HG03460 (cell line): ENCODE measurements around the gene SEH1L.
"Not testable (repeated sequence)": the region's sequence is repeated elsewhere in the genome, so short reads cannot be mapped to it uniquely, and the experiment has no call there.

Source experiments
- ATAC-seq: cut with Tn5 transposase; IDR thresholded peaks from one replicate; pipeline ENCODE4 v1.9.1; 2021; ENCODE audit not compliant: unreplicated experiment

SEH1L gene

DNA sequence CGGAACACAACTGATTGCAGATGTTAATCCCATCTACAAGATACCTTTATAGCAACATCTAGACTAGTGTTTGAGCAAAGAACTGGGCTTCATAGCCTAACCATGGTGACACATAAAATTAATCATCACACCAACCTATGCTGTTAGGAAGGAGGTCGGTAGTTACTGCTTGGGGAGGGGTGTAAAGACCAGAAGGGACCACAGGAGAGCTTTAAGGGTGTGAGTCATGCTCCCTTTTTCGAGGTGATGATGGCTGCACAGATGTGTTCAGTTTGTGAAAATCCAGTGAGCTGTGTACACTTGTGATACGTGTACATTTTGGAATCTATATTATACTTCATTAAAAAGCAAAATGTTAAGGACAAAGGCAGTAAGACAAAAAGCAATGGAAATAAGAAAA lies 4.6 kb upstream of the SEH1L start:
- no peak for ATAC-seq

GRCh38 chr18:12944709-12945108 lies 3.1 kb upstream of the SEH1L start:
- ATAC-seq: no peak

- no peak for ATAC-seq
These were observed 1.1 kb upstream of the SEH1L start for GRCh38 chr18:12946549-12947284.

DNA sequence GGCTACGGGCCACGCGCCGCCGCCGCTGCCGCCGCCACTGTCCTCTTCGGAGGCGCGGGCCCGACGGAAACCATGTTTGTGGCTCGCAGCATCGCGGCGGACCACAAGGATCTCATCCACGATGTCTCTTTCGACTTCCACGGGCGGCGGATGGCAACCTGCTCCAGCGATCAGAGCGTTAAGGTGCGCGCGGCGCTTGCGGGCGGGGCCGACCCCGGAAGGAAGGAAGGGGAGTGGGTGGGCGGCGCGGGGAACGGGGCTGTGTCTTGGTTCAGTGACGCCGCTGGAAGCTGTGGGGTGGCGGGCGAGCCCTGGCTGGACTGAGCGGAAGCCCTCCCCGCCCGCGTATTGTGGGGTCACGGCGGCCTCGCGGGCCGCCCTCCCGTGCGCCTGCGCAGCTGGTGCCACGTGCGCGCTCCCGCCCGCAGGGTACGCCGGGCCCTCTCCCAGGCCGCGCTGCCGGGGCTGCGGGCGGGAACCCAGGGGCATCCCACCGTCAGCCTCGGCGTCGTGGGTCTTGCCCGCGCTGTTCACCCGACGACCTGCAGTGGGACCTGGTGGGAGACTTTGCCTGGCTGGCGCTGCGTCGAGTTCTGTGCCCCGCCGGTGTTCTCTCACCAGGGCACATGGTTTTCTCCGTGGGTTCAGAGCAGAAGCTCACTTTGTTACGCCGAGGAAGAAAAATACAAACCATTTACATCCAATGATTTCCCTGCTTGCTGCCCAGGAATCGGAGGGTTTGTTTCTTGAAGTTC lies 416 bp downstream of the SEH1L start:
- peak; percentile 73 for ATAC-seq

DNA sequence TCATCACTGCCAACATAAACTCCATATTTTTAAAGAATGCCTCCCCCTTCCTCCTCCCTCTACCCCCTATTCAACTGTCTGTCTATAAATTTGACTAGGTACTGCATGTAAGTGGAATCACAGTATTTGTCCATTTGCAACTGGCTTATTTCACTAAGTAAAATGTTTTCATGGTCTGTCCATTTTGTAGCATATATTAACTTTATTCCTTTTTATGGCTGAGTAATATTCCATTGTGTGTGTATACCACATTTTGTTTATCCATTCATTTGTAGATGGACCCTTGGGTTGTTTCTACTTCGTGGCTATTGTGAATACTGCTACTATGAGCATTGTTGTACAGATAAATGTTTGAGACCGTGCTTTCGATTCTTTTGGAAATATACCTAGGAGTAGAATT lies 10.7 kb downstream of the SEH1L start:
- no peak for ATAC-seq

- ATAC-seq: no peak
These were observed 12.6 kb downstream of the SEH1L start for GRCh38 chr18:12960395-12960794.

GRCh38 chr18:12960853-12961397 lies 13.1 kb downstream of the SEH1L start:
- ATAC-seq: no peak

GRCh38 chr18:12963069-12963468 lies 15.3 kb downstream of the SEH1L start:
- ATAC-seq: no peak

GRCh38 chr18:12968115-12968514 lies 20.3 kb downstream of the SEH1L start:
- ATAC-seq: no peak

DNA sequence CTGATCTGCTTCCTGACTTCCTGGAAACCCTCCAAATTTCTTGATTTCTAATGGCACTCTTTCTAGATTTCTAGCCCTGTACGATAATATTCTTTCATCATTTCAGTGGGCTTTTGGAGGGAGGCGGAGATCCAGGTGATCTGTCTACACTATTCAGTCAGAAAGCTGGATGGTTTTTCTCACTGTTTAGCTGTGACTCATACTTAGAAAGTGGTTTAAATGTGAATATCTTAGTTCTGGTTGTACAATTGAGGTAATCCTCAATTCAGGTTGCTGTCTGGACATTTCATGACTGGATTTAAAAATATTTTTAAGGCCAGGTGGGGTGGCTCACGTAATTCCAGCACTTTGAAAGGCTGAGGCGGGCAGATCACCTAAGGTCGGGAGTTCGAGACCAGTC lies 20.8 kb downstream of the SEH1L start:
- ATAC-seq: no peak

DNA sequence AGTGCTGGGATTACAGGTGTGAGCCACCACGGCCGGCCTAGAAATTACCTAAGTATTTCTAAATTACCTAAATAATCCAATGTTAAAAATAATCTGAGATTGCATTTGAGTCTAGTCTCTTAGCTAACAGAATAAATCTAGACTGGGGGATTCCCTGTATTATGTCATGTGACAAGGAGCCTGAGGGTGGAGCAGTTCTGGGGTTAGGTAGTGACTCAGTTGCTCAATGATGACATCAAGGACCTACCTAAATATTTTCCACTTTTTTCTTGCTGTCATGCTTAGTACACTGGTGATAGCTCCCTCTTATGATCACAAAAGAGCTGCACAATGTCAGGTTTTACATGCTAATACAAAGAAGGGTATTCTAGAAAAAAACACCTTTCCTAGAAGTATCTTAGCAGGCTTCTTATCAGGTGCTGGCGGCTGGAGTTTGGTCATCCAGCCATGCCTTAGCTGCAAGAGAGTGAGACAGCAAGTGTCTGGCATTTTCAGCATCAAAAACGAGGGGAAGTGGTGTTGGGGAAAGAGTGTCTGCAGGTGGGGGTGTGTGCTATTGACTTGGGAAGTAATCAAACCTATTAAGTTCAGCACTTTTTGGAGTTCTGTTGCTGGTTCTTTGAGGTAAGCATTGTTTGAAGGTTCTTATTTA lies 25.9 kb downstream of the SEH1L start:
- ATAC-seq: no peak

GRCh38 chr18:12975488-12975887 lies 27.7 kb downstream of the SEH1L start:
- ATAC-seq: no peak

- ATAC-seq: no peak
These were observed 28.5 kb downstream of the SEH1L start for GRCh38 chr18:12976305-12976704.

DNA sequence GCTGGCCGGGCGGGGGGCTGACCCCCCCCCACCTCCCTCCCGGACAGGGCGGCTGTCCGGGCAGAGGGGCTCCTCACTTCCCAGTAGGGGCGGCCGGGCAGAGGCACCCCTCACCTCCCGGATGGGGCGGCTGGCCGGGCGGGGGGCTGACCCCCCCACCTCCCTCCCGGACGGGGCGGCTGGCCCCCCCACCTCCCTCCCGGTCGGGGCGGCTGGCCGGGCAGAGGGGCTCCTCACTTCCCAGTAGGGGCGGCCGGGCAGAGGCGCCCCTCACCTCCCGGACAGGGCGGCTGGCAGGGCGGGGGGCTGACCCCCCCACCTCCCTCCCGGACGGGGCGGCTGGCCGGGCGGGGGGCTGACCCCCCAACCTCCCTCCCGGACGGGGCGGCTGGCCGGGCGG lies 32.3 kb downstream of the SEH1L start:
- not testable (repeated sequence) for ATAC-seq

- ATAC-seq: no peak
These were observed 41.7 kb downstream of the SEH1L start for GRCh38 chr18:12989397-12990122.

- ATAC-seq: no peak
These were observed 42.3 kb downstream of the SEH1L start for GRCh38 chr18:12990123-12990475.

DNA sequence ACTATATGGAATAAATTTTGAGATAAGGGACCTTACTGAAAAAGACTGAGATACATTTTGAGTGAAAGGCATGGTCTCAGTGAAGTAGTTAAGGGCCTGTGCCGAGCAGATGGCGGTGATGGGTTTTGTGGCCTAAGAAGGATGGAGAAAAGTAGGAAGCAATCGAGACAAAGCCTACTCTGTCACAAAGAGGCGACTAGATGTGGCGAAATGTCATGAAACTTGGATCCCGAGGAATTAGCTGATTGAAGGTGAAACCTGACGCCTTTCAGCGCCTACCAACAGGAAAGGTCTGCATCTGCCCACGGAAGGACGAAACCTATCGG lies 42.8 kb downstream of the SEH1L start:
- no peak for ATAC-seq

DNA sequence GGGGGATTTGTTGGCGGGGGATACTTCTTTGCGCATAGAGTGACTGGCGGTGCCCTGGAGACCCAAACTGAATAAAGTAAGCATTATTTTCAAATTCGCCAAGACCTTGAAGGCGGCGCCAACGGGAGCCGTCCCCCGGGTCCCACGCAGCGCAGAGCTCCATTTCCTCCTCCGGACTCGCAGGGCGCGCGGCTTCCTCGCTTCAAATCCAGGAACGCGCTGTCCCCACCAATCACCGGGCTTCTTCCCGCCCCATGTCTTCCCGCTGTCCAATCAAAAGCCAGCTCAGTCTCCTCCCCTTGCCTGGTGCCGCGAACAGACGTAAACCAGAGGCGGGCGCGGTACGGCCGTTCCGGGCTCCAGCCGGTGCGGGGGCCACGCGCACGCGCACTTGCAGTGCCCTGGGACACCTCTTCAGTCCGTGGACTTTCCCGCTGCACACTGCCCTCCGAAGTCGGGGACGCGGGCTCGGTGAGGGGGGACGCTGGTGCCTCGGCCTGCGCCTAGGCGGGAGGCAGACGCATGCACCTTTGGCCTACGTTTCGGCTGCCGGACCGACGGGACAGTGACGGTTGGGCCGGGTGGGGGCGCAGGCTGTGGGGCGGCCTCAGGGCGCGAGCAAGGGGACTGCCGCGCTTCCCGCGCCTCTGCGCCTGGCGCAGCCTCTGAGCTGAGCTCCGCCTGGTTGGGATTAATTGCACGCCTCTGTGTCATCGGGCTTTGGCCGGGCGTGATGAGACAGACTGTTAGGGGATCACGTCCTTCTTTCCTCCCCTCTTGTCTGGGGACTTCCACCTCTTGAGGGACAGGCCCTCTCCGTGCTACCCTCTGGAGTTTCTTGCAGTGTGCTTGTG lies 43.4 kb downstream of the SEH1L start, which contains the start of gene CEP192:
Gene CEP192 (plus strand): TSS at position 396 of the 854 bp plus-strand sequence. CDS start 8,063 bp downstream, outside the sequence.
- ATAC-seq: peak; percentile 83

- ATAC-seq: no peak
These were observed 44.0 kb downstream of the SEH1L start for GRCh38 chr18:12991821-12992179.

DNA sequence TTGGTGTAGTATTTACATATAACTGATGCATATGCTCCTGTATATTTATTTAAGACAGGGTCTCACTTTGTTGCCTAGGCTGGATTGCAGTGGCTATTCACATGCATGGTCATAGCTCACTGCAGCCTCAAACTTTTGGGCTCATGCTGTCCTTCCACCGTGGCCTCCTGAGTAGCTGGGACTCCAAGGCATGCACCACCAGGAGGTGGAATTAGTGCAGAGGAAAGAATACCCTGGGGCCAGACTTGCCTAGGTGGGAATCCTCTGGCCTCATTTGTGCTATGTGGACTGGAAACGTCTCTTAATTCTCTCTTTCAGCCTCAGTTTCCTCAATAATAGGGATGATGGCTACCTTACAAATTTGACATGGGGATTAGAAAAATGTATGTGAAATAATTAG lies 45.6 kb downstream of the SEH1L start:
- no peak for ATAC-seq
